Activated naive CD4-positive, alpha-beta T cell treated with anti-CD3 and anti-CD28 coated beads for 36 hours (primary cell): ENCODE data around the gene UBE3B. TPM values are rescaled to one million over a fixed set of nuclear protein-coding genes. Genes with fewer than 3 reads are reported as not detected.

Experiments
- CTCF ChIA-PET: fragments of 350-600 bp; sonication (Branson Sonifier 250); formaldehyde crosslinking; loops from one replicate; lab custom pipeline; 2021; ENCODE audit warnings: antibody characterized with exemption; lab: Charles Lee
- DNase-seq: peaks from one replicate; pipeline ENCODE4 v3.0.0-alpha.2; 2020
- H3K27ac Mint-ChIP-seq: one replicate; pipeline ENCODE4 v1.8.0; 2021; ENCODE audit warnings: mild to moderate bottlenecking, mixed read lengths
- H3K27me3 Mint-ChIP-seq: one replicate; pipeline ENCODE4 v1.8.0; 2021; ENCODE audit warnings: low read depth, mixed read lengths
- H3K36me3 Mint-ChIP-seq: one replicate; pipeline ENCODE4 v1.8.0; 2021; ENCODE audit warnings: low read depth, mixed read lengths
- H3K4me1 Mint-ChIP-seq: one replicate; pipeline ENCODE4 v1.8.0; 2021; ENCODE audit warnings: low read depth, mixed read lengths
- H3K4me3 Mint-ChIP-seq: one replicate; pipeline ENCODE4 v1.8.0; 2021; ENCODE audit warnings: mild to moderate bottlenecking, moderate library complexity, mixed read lengths
- H3K9me3 Mint-ChIP-seq: one replicate; pipeline ENCODE4 v1.8.0; 2021; ENCODE audit warnings: mixed read lengths
- intact Hi-C: fragments of 100-400 bp; cut with micrococcal nuclease; formaldehyde crosslinking; loops from one replicate; pipeline ENCODE4 v1.15.1; 2023
- total RNA-seq, 2 experiments: library from RNA; stranded (reverse); gene quantifications; one replicate each; pipeline ENCODE4 v1.2.3, GENCODE V29; 2021

UBE3B gene
- total RNA-seq, 2 experiments from 2014 or later, result 26.2 to 26.6 TPM

- Mint-ChIP-seq H3K27me3 (no peaks in the 10 kb centered on the region), H3K4me1 (peaks cover 23% of the 10 kb centered on the region), H3K36me3 (peaks cover 21% of the 10 kb centered on the region), H3K4me3 (no peak overlapping the region), H3K9me3 (no peaks in the 10 kb centered on the region), H3K27ac (no peak overlapping the region)
- no peak for DNase-seq
- CTCF ChIA-PET, result interaction anchor here (3.9 kb wide), 1 partner anchor 21 kb away, joined by 32 read pairs; no protein-coding TSS in a partner anchor
- intact Hi-C loops, result loop anchor here (10.0 kb wide), 1 partner anchor 141 kb away; no protein-coding TSS in a partner anchor
These were observed 98.2 kb downstream of the UBE3B start for GRCh38 chr12:109575683-109576082.

DNA sequence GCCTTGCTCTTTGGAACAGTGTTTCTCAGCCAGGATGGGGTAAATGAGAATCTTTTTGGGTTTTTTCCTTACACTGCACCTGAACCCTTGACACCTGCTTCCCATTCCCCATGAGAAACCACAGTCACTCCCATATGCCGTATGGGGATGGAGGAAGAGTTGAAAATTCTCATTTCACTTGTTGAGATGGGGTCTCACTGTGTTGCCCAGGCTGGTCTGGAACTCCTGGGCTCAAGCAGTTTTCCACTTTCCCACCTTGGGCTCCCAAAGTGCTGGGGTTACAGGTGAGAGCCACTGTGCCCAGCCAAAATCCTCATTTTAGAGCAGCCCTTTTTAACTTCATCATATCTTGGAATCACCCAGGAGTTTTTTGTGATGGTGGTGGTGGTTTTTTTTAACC lies 99.9 kb downstream of the UBE3B start:
- intact Hi-C loops, result loop anchor here (10.0 kb wide), 1 partner anchor 143 kb away; no protein-coding TSS in a partner anchor

GRCh38 chr12:109578330-109578927 lies 101.0 kb downstream of the UBE3B start:
- Mint-ChIP-seq H3K9me3 (no peaks in the 10 kb centered on the region), H3K4me1 (peaks cover 12% of the 10 kb centered on the region), H3K27me3 (no peaks in the 10 kb centered on the region), H3K27ac (no peak overlapping the region), H3K4me3 (no peak overlapping the region), H3K36me3 (peaks cover 15% of the 10 kb centered on the region)
- CTCF ChIA-PET, result no interaction called here
- intact Hi-C loops, result loop anchor here (10.0 kb wide), 1 partner anchor 144 kb away; no protein-coding TSS in a partner anchor
- no peak for DNase-seq

More for the DNA sequence above, 99.9 kb downstream of the UBE3B start:
- CTCF ChIA-PET, result interaction anchor here (0.6 to 3.9 kb wide), 2 partner anchors 20 to 24 kb away, joined by 3 to 32 read pairs; no protein-coding TSS in a partner anchor
- DNase-seq, result no peak
- Mint-ChIP-seq H3K27me3 (no peaks in the 10 kb centered on the region), H3K27ac (no peak overlapping the region), H3K36me3 (peaks cover 18% of the 10 kb centered on the region), H3K4me3 (no peak overlapping the region), H3K9me3 (no peaks in the 10 kb centered on the region), H3K4me1 (peaks cover 19% of the 10 kb centered on the region)

- Mint-ChIP-seq H3K4me1 (peaks cover 5% of the 10 kb centered on the region), H3K27me3 (no peaks in the 10 kb centered on the region), H3K27ac (no peak overlapping the region), H3K9me3 (no peaks in the 10 kb centered on the region), H3K4me3 (no peak overlapping the region), H3K36me3 (peaks cover 19% of the 10 kb centered on the region)
- DNase-seq, result no peak
- CTCF ChIA-PET, result no interaction called here
- intact Hi-C loops, result loop anchor here (10.0 kb wide), 1 partner anchor 145 kb away; no protein-coding TSS in a partner anchor
These were observed 102.2 kb downstream of the UBE3B start for GRCh38 chr12:109579639-109580038.

DNA sequence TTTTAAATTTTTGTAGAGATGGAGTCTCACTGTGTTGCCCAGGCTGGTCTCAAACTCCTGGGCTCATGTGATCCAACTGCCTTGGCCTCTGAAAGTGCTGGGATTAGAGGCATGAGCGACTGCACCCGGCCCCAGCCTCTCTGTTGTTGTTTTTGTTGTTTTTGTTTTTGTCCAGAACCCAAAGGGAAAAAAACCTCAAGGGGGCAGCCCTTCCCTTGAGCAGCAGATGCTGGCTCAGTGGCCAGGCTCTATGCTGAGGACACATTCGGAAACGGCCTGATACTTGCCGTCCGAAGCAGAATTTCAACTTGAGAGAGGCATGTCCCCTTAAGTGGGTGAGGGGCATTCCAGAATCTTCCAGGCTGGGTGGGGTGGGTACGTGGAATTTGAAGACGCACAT lies 102.8 kb downstream of the UBE3B start:
- Mint-ChIP-seq H3K27ac (no peak overlapping the region), H3K27me3 (no peaks in the 10 kb centered on the region), H3K4me3 (no peak overlapping the region), H3K36me3 (peaks cover 19% of the 10 kb centered on the region), H3K4me1 (no peaks in the 10 kb centered on the region), H3K9me3 (no peaks in the 10 kb centered on the region)
- intact Hi-C loops, result no loop called here
- no peak for DNase-seq
- CTCF ChIA-PET, result no interaction called here

- Mint-ChIP-seq H3K4me3 (no peak overlapping the region), H3K27ac (no peak overlapping the region), H3K4me1 (no peaks in the 10 kb centered on the region), H3K27me3 (no peaks in the 10 kb centered on the region), H3K9me3 (no peaks in the 10 kb centered on the region), H3K36me3 (peaks cover 19% of the 10 kb centered on the region)
- CTCF ChIA-PET, result no interaction called here
- intact Hi-C loops, result no loop called here
- no peak for DNase-seq
These were observed 103.4 kb downstream of the UBE3B start for GRCh38 chr12:109580684-109581333.

DNA sequence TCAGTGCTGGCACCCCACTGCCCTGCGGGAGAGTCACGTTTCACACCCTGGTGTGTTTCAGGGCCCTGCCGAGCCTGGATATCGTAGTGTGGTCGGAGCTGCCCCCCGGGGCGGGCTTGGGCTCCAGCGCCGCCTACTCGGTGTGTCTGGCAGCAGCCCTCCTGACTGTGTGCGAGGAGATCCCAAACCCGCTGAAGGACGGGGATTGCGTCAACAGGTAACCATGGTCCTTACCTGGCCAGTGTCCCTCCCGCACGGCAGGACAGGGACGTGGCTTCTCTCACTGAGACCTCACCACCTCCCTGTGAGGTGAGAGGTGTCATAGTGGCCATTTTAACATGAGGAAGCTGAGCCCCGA lies 103.9 kb downstream of the UBE3B start:
- no peaks in the 10 kb centered on the region for H3K27me3 Mint-ChIP-seq
- no peak for DNase-seq
- H3K27ac Mint-ChIP-seq, result no peak overlapping the region
- intact Hi-C loops, result no loop called here
- peaks cover 18% of the 10 kb centered on the region for H3K36me3 Mint-ChIP-seq
- no peak overlapping the region for H3K4me3 Mint-ChIP-seq
- H3K4me1 Mint-ChIP-seq, result no peaks in the 10 kb centered on the region
- no peaks in the 10 kb centered on the region for H3K9me3 Mint-ChIP-seq
- CTCF ChIA-PET, result interaction anchor here (1.4 kb wide), 1 partner anchor 17 kb away, joined by 7 read pairs; no protein-coding TSS in a partner anchor

- no peaks in the 10 kb centered on the region for H3K27me3 Mint-ChIP-seq
- H3K9me3 Mint-ChIP-seq, result no peaks in the 10 kb centered on the region
- CTCF ChIA-PET, result interaction anchor here (1.4 kb wide), 1 partner anchor 16 kb away, joined by 7 read pairs; no protein-coding TSS in a partner anchor
- H3K4me3 Mint-ChIP-seq, result no peak overlapping the region
- DNase-seq, result no peak
- intact Hi-C loops, result no loop called here
- no peaks in the 10 kb centered on the region for H3K4me1 Mint-ChIP-seq
- no peak overlapping the region for H3K27ac Mint-ChIP-seq
- peaks cover 16% of the 10 kb centered on the region for H3K36me3 Mint-ChIP-seq
These were observed 104.4 kb downstream of the UBE3B start for GRCh38 chr12:109581856-109582255.

GRCh38 chr12:109582636-109583035 lies 105.2 kb downstream of the UBE3B start:
- no peak overlapping the region for H3K4me3 Mint-ChIP-seq
- H3K9me3 Mint-ChIP-seq, result no peaks in the 10 kb centered on the region
- H3K36me3 Mint-ChIP-seq, result peaks cover 16% of the 10 kb centered on the region
- CTCF ChIA-PET, result interaction anchor here (0.6 to 1.4 kb wide), 2 partner anchors 16 to 208 kb away, joined by 3 to 7 read pairs; no protein-coding TSS in a partner anchor
- DNase-seq, result no peak
- H3K27me3 Mint-ChIP-seq, result no peaks in the 10 kb centered on the region
- H3K4me1 Mint-ChIP-seq, result no peaks in the 10 kb centered on the region
- intact Hi-C loops, result no loop called here
- H3K27ac Mint-ChIP-seq, result no peak overlapping the region

GRCh38 chr12:109583733-109584132 lies 106.3 kb downstream of the UBE3B start:
- DNase-seq, result no peak
- Mint-ChIP-seq H3K27me3 (no peaks in the 10 kb centered on the region), H3K9me3 (no peaks in the 10 kb centered on the region), H3K36me3 (peaks cover 17% of the 10 kb centered on the region), H3K4me1 (no peaks in the 10 kb centered on the region), H3K4me3 (no peak overlapping the region), H3K27ac (no peak overlapping the region)
- intact Hi-C loops, result no loop called here
- CTCF ChIA-PET, result interaction anchor here (0.7 to 1.0 kb wide), 3 partner anchors 11 to 17 kb away, joined by 3 to 4 read pairs (median 4); no protein-coding TSS in a partner anchor
